Ovary (tissue), 3 donors: Measurements from ENCODE around the gene ATP1B2.

Experiments used
- EP300 ChIP-seq: sonication (generic); formaldehyde crosslinking; IDR thresholded peaks from one replicate; pipeline ENCODE4 v1.6.1; 2017; ENCODE audit warnings: antibody characterized with exemption
- TF ChIP-seq, protein P1 (sequence below), 3 donors: fragments of 450-650 bp in 2 of 3; fragments of 200-600 bp in 1 of 3; IDR thresholded peaks; one replicate each; pipeline versions ENCODE4 v1.5.1 to v1.8.0; 2016 to 2022; ENCODE audit warnings: antibody characterized with exemption in 3 of 3, mild to moderate bottlenecking in 1 of 3
- donor health status: DM: no; HTN: no; CAD: no.

DNA sequence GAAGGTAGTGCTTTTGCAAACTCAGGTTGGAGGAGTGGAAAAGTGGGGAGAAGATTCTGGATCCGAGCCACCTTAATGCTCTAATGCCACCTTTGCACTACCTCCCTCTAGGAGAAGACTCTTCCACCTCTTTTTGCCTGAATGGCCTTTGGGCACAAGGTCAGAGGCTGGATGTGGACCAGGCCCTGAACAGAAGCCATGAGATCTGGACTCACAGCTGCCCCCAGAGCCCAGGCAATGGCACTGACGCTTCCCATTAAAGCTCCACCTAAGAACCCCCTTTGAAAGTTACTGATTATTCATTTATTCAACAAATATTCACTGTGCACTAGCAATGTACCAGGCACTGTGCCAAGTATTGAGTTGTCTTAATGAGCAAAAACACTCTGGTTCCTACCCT, 17.6 kb upstream of the ATP1B2 start:
- TF ChIP-seq, protein P1, sequence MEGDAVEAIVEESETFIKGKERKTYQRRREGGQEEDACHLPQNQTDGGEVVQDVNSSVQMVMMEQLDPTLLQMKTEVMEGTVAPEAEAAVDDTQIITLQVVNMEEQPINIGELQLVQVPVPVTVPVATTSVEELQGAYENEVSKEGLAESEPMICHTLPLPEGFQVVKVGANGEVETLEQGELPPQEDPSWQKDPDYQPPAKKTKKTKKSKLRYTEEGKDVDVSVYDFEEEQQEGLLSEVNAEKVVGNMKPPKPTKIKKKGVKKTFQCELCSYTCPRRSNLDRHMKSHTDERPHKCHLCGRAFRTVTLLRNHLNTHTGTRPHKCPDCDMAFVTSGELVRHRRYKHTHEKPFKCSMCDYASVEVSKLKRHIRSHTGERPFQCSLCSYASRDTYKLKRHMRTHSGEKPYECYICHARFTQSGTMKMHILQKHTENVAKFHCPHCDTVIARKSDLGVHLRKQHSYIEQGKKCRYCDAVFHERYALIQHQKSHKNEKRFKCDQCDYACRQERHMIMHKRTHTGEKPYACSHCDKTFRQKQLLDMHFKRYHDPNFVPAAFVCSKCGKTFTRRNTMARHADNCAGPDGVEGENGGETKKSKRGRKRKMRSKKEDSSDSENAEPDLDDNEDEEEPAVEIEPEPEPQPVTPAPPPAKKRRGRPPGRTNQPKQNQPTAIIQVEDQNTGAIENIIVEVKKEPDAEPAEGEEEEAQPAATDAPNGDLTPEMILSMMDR (IDR thresholded peaks at IDR 0.05) = no peak
- TF ChIP-seq EP300 = no peak
